Astrocyte of the cerebellum (primary cell): ENCODE measurements around the gene MTUS2.

Source experiments
- DNase-seq: peaks from one replicate; pipeline ENCODE4 v3.0.0-alpha.2; 2011; ENCODE audit warnings: low read depth
- H3K4me3 ChIP-seq: 2 replicates; pipeline ENCODE4 v1.5.1; 2011; ENCODE audit warnings: mild to moderate bottlenecking, low read depth, low read length, moderate library complexity
- CTCF ChIP-seq: IDR thresholded peaks from 2 replicates; pipeline ENCODE4 v1.5.1; 2012; ENCODE audit warnings: low read length, low read depth, moderate library complexity, mild to moderate bottlenecking; ENCODE audit errors: missing control alignments
- in situ Hi-C: cut with HindIII; loops from 2 replicates; pipeline ENCODE4 v1.10.0; 2017; ENCODE audit warnings: low sequenced_read_pairs

MTUS2 gene

GRCh38 chr13:29154390-29154789 lies 334.3 kb downstream of the MTUS2 start:
- no peak overlapping the region for H3K4me3 ChIP-seq
- in situ Hi-C loops: no loop called here
- DNase-seq: no peak
- no peak for TF ChIP-seq CTCF

GRCh38 chr13:29156136-29156535 lies 336.0 kb downstream of the MTUS2 start:
- H3K4me3 ChIP-seq: no peak overlapping the region
- DNase-seq: no peak
- in situ Hi-C loops: no loop called here
- TF ChIP-seq CTCF: no peak

- no peak overlapping the region for H3K4me3 ChIP-seq
- TF ChIP-seq CTCF: no peak
- in situ Hi-C loops: no loop called here
- DNase-seq: no peak
These were observed 339.7 kb downstream of the MTUS2 start for GRCh38 chr13:29159871-29160270.

GRCh38 chr13:29160862-29161261 lies 340.7 kb downstream of the MTUS2 start:
- no peak for DNase-seq
- no peak overlapping the region for H3K4me3 ChIP-seq
- TF ChIP-seq CTCF: no peak
- in situ Hi-C loops: no loop called here

GRCh38 chr13:29161676-29162075 lies 341.5 kb downstream of the MTUS2 start:
- no peak for DNase-seq
- no peak overlapping the region for H3K4me3 ChIP-seq
- no peak for TF ChIP-seq CTCF
- in situ Hi-C loops: no loop called here

GRCh38 chr13:29162638-29163235 lies 342.6 kb downstream of the MTUS2 start:
- H3K4me3 ChIP-seq: no peak overlapping the region
- no peak for TF ChIP-seq CTCF
- in situ Hi-C loops: no loop called here
- DNase-seq: no peak
